GM12865 (cell line): Measurements from ENCODE around the gene RBM7.

Experiments
- DNase-seq: peaks from one replicate; pipeline ENCODE4 v3.0.0; 2010; ENCODE audit warnings: low read depth
- H3K4me3 ChIP-seq: 2 replicates; pipeline ENCODE4 v1.5.1; 2011; ENCODE audit warnings: mild to moderate bottlenecking, low read depth, low read length, control low read depth
- TF ChIP-seq, protein P1 (sequence below): IDR thresholded peaks from 2 replicates; pipeline ENCODE4 v1.5.1; 2011; ENCODE audit warnings: low read length, control low read depth, low read depth, inconsistent platforms; ENCODE audit not compliant: insufficient read depth; ENCODE audit errors: missing control alignments

RBM7 gene

GRCh38 chr11:114413958-114414357, 13.5 kb downstream of the RBM7 start:
- TF ChIP-seq, protein P1, sequence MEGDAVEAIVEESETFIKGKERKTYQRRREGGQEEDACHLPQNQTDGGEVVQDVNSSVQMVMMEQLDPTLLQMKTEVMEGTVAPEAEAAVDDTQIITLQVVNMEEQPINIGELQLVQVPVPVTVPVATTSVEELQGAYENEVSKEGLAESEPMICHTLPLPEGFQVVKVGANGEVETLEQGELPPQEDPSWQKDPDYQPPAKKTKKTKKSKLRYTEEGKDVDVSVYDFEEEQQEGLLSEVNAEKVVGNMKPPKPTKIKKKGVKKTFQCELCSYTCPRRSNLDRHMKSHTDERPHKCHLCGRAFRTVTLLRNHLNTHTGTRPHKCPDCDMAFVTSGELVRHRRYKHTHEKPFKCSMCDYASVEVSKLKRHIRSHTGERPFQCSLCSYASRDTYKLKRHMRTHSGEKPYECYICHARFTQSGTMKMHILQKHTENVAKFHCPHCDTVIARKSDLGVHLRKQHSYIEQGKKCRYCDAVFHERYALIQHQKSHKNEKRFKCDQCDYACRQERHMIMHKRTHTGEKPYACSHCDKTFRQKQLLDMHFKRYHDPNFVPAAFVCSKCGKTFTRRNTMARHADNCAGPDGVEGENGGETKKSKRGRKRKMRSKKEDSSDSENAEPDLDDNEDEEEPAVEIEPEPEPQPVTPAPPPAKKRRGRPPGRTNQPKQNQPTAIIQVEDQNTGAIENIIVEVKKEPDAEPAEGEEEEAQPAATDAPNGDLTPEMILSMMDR: no peak
- no peak overlapping the region for H3K4me3 ChIP-seq
- DNase-seq: no peak

GRCh38 chr11:114416441-114416961, 16.0 kb downstream of the RBM7 start:
- no peak overlapping the region for H3K4me3 ChIP-seq
- TF ChIP-seq, protein P1: no peak
- no peak for DNase-seq

- no peak overlapping the region for H3K4me3 ChIP-seq
- no peak for DNase-seq
- TF ChIP-seq, protein P1: no peak
Observed at GRCh38 chr11:114426280-114426679, 25.8 kb downstream of the RBM7 start.

- no peak overlapping the region for H3K4me3 ChIP-seq
- no peak for DNase-seq
- TF ChIP-seq, protein P1: no peak
Observed at GRCh38 chr11:114430290-114430689, 29.8 kb downstream of the RBM7 start.

DNA sequence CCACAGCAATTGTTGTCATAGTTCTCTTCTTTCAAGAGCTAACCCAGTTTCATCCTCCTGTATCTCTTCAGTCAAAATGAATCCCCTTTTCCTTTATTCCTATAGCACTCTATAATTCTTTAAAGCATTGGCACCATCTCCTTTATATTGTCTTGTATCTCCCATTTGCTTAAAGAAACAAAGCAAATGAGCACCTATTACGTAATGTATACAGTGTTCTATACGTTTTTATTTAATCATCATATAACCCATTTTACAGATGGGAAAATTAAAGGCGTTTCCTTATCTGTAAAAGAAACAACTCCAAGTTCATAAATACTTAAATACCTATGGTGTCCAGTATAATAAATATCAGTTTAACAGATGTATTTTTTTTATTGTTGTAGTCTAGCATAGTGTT, 32.4 kb downstream of the RBM7 start:
- DNase-seq: no peak
- TF ChIP-seq, protein P1: no peak
- H3K4me3 ChIP-seq: no peak overlapping the region

DNA sequence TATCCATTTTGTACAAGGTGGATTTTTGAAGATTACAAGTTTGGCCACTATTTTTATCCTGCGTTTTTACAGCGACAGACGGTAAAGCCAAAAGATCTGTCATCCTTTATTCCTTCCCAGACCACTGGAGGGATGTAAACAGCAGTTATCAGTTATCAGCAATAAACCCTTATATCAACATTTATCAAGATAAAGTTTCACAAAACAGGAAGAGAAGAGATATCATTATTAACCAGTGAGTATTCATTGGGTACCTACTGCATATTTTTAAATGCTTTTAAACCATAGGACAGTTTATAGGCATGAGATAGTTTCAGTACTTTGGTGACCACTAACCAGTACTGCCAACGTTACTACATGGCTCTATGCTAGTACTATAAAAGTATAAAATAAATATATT, 32.9 kb downstream of the RBM7 start:
- no peak overlapping the region for H3K4me3 ChIP-seq
- DNase-seq: no peak
- TF ChIP-seq, protein P1: no peak

GRCh38 chr11:114438303-114438702, 37.8 kb downstream of the RBM7 start:
- TF ChIP-seq, protein P1: no peak
- no peak for DNase-seq
- no peak overlapping the region for H3K4me3 ChIP-seq
